ENCODE measurements around the gene SLC24A3.

Gene SLC24A3

GRCh38 chr20:19302714-19303113 lies 90.3 kb downstream of the SLC24A3 start:
- DNase-seq (ENCODE audit: low read depth): no peak

- no peak for DNase-seq (ENCODE audit: low read depth)
Measured at GRCh38 chr20:19304389-19304788, 91.9 kb downstream of the SLC24A3 start.

GRCh38 chr20:19304886-19305415 lies 92.5 kb downstream of the SLC24A3 start:
- DNase-seq (ENCODE audit: low read depth): no peak

- DNase-seq (ENCODE audit: low read depth): no peak
Measured at GRCh38 chr20:19308146-19308545, 95.7 kb downstream of the SLC24A3 start.

- no peak for DNase-seq (ENCODE audit: low read depth)
Measured at GRCh38 chr20:19310541-19310940, 98.1 kb downstream of the SLC24A3 start.

GRCh38 chr20:19313342-19314069 lies 101.1 kb downstream of the SLC24A3 start:
- DNase-seq (ENCODE audit: low read depth): no peak

- DNase-seq (ENCODE audit: low read depth): no peak
Measured at GRCh38 chr20:19314621-19315020, 102.2 kb downstream of the SLC24A3 start.

- no peak for DNase-seq (ENCODE audit: low read depth)
Measured at GRCh38 chr20:19317237-19318069, 105.0 kb downstream of the SLC24A3 start.

- no peak for DNase-seq (ENCODE audit: low read depth)
Measured at GRCh38 chr20:19318610-19319009, 106.2 kb downstream of the SLC24A3 start.

GRCh38 chr20:19320005-19320404 lies 107.6 kb downstream of the SLC24A3 start:
- no peak for DNase-seq (ENCODE audit: low read depth)

- DNase-seq (ENCODE audit: low read depth): no peak
Measured at GRCh38 chr20:19321176-19321575, 108.7 kb downstream of the SLC24A3 start.

GRCh38 chr20:19322061-19322985 lies 109.9 kb downstream of the SLC24A3 start:
- no peak for DNase-seq (ENCODE audit: low read depth)

GRCh38 chr20:19327401-19327800 lies 115.0 kb downstream of the SLC24A3 start:
- DNase-seq (ENCODE audit: low read depth): no peak

- DNase-seq (ENCODE audit: low read depth): no peak
Measured at GRCh38 chr20:19328676-19329075, 116.2 kb downstream of the SLC24A3 start.

GRCh38 chr20:19330038-19330437 lies 117.6 kb downstream of the SLC24A3 start:
- DNase-seq (ENCODE audit: low read depth): no peak

GRCh38 chr20:19330731-19331130 lies 118.3 kb downstream of the SLC24A3 start:
- no peak for DNase-seq (ENCODE audit: low read depth)

GRCh38 chr20:19333563-19333962 lies 121.1 kb downstream of the SLC24A3 start:
- DNase-seq (ENCODE audit: low read depth): no peak

- no peak for DNase-seq (ENCODE audit: low read depth)
Measured at GRCh38 chr20:19335341-19335740, 122.9 kb downstream of the SLC24A3 start.

GRCh38 chr20:19335916-19336315 lies 123.5 kb downstream of the SLC24A3 start:
- DNase-seq (ENCODE audit: low read depth): no peak

GRCh38 chr20:19336631-19337030 lies 124.2 kb downstream of the SLC24A3 start:
- DNase-seq (ENCODE audit: low read depth): no peak

- no peak for DNase-seq (ENCODE audit: low read depth)
Measured at GRCh38 chr20:19338380-19338779, 125.9 kb downstream of the SLC24A3 start.

GRCh38 chr20:19338960-19339359 lies 126.5 kb downstream of the SLC24A3 start:
- DNase-seq (ENCODE audit: low read depth): no peak
